ENCODE measurements around the gene CBLB.

Gene CBLB

GRCh38 chr3:105608623-105609022 is 260.2 kb downstream of the CBLB start:
- no peaks in the 10 kb centered on the region for H3K4me1 ChIP-seq (ENCODE audit: control insufficient read depth, insufficient read depth, low read length, poor library complexity, severe bottlenecking)
- no peaks in the 10 kb centered on the region for H3K36me3 ChIP-seq (ENCODE audit: control insufficient read depth, insufficient read depth, low read length)
- H3K9me3 ChIP-seq (ENCODE audit: control insufficient read depth, low read length), result no peaks in the 10 kb centered on the region
- H3K4me3 ChIP-seq (ENCODE audit: insufficient read depth, low read depth, low read length, poor library complexity, severe bottlenecking), result no peak overlapping the region
- no peaks in the 10 kb centered on the region for H3K27me3 ChIP-seq (replicated peaks; ENCODE audit: control insufficient read depth, insufficient read depth, low read length, poor library complexity, severe bottlenecking)
- no peak for DNase-seq
- no peak overlapping the region for H3K27ac ChIP-seq (ENCODE audit: insufficient read depth, low read length, poor library complexity, severe bottlenecking)

DNA sequence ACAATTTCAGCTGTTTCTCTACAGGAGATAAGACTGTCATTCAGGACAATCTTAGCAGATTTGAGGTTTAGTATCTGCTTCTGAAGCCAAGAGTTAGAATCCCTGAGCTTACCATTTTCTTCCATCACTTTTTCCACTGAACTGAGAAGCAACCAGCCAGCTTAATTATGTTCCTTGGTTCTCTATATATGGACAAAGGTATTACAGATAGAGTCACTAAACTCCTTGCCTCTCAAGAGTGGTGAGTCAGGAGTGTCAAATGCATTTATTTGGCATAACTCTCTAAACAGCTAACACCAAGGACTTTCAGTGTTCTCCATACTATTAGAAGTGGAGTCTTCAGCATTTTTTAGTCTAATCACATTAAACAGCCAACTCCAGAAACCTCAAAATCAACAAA is 262.8 kb downstream of the CBLB start:
- H3K9me3 ChIP-seq (ENCODE audit: control insufficient read depth, low read length), result no peaks in the 10 kb centered on the region
- H3K4me3 ChIP-seq (ENCODE audit: insufficient read depth, low read depth, low read length, poor library complexity, severe bottlenecking), result no peak overlapping the region
- no peaks in the 10 kb centered on the region for H3K4me1 ChIP-seq (ENCODE audit: control insufficient read depth, insufficient read depth, low read length, poor library complexity, severe bottlenecking)
- H3K27me3 ChIP-seq (replicated peaks; ENCODE audit: control insufficient read depth, insufficient read depth, low read length, poor library complexity, severe bottlenecking), result no peaks in the 10 kb centered on the region
- no peaks in the 10 kb centered on the region for H3K36me3 ChIP-seq (ENCODE audit: control insufficient read depth, insufficient read depth, low read length)
- DNase-seq, result no peak
- no peak overlapping the region for H3K27ac ChIP-seq (ENCODE audit: insufficient read depth, low read length, poor library complexity, severe bottlenecking)
